KOPT-K1 (cell line): Measurements from ENCODE around the gene TENT5A.
"Not testable (repeated sequence)": the region's sequence is repeated elsewhere in the genome, so short reads cannot be mapped to it uniquely, and the experiment has no call there.

Source experiments
- H3K27ac ChIP-seq: fragments of 200-600 bp; sonication (generic); 2 replicates; pipeline ENCODE4 v1.5.1; 2016; ENCODE audit warnings: antibody characterized with exemption, mild to moderate bottlenecking, low read depth, low read length; ENCODE audit not compliant: poor library complexity, severe bottlenecking
- H3K36me3 ChIP-seq: fragments of 200-600 bp; sonication (generic); 2 replicates; pipeline ENCODE4 v1.5.1; 2017; ENCODE audit warnings: antibody characterized with exemption, mild to moderate bottlenecking, low read length, moderate library complexity; ENCODE audit not compliant: insufficient read depth
- H3K9me3 ChIP-seq: fragments of 200-600 bp; sonication (generic); 2 replicates; pipeline ENCODE4 v1.5.1; 2017; ENCODE audit warnings: antibody characterized with exemption, low read length, mild to moderate bottlenecking; ENCODE audit not compliant: insufficient read depth, poor library complexity, severe bottlenecking

Gene TENT5A

DNA sequence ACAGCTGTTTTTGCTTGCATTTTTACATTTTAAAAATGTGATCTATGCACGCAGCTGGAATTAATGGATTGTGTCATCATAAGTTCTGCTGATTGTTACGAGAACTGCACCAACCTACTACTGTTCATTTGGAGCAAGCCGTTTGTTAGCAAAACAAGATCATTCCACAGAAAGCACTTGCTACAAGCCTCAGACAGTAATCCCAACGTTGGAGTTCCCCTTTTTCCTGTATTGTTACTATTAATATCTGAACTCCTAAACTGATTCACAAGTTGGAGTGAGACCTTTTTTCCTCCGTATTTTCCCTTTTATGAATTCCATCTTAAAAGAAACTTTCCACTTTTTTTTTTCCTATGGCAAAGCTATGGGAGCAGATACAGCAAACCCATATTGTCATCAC, 3.5 kb downstream of the TENT5A start:
- Histone ChIP-seq H3K9me3 (peaks cover 29% of the 10 kb centered on the region), H3K36me3 (no peaks in the 10 kb centered on the region), H3K27ac (no peak overlapping the region)

DNA sequence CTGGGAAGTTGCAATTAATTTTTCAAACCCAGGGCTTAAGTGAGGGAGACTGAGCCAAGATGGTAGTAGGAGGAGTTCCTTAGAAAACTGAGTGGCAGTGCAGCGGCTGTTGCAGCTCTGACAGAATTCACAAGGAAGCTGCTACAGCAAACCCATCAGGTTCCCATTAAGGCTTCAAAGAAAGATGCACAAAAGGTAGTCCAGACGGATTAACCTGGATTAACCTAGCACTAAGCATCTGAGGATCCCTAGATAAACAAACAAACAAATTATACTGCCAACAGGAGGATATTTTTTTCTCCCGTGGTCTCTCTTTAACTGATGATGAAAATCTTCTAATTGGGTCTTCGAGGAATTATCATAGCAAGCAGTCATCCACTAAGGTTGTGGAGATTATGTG, 5.2 kb downstream of the TENT5A start:
- Histone ChIP-seq H3K36me3 (no peaks in the 10 kb centered on the region), H3K27ac (no peak overlapping the region), H3K9me3 (peaks cover 12% of the 10 kb centered on the region)

DNA sequence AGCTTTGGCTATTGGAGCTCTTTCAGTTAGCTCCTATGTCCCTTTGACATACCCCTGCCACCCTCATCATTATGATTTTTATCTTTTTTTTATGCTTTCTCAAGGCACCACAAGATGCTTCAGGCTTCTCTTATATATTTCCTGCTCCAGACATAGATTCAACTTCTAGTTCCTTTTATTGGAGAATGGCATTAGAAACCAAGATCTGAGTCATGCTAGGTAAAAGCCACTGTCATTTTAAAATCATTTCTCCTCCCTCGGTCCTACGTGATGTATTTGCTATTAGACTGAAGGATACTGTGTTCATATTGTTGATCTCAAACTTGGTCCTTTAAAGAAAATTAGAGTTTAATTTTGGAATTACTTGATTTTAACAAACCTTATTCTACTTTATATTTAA, 8.3 kb downstream of the TENT5A start:
- Histone ChIP-seq H3K36me3 (no peaks in the 10 kb centered on the region), H3K27ac (no peak overlapping the region), H3K9me3 (no peaks in the 10 kb centered on the region)

DNA sequence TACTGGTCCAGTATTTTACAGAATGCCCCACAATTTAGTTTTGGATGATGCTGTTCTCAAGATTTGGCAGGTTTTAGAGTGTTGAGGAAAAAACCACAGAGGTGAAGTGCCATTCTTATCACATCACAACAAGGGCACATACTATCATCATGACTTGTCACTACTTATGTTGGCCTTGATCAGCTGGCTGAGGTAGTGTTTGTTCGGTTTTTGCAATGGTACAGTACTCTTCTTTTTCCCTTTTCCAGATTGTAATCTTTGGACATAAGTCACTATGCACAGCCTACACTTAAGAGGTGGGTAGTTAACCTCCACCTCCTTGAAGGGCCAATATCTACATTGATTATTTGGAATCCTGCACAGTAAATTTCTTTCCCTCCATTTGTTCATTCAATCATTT, 8.8 kb downstream of the TENT5A start:
- Histone ChIP-seq H3K9me3 (no peaks in the 10 kb centered on the region), H3K36me3 (no peaks in the 10 kb centered on the region), H3K27ac (no peak overlapping the region)

DNA sequence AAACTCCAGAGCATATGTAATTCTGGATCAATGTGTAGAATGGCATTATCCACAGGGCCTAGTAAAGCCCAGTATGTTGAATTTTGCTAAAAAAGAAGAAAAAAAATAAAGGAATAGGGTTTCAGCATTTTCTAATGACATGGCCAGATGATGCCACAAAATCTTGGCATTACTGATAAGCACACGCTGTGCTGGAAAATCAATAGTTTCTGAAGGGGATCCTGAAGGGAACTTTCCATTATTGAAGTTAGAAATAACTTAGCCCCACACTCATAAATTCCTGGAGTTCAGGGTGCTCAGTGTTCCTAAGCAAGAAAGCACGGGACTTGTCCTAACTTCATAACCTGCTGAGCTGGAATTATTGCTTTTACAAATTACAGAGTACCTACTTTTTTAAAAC, 10.8 kb downstream of the TENT5A start:
- no peak overlapping the region for H3K27ac ChIP-seq
- no peaks in the 10 kb centered on the region for H3K36me3 ChIP-seq
- H3K9me3 ChIP-seq = no peaks in the 10 kb centered on the region

DNA sequence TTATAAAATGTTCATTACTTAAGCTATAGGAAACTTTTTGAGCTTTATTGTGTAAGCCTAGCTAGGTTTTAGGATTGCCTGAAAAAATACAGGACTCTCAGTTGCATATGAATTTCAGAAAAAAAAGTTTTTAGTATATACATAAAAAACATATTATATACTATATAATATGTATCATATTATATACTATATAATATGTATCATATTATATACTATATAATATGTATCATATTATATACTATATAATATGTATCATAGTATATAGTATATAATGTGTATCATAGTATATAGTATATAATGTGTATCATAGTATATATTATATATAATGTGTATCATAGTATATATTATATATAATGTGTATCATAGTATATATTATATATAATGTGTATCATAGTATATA, 11.9 kb downstream of the TENT5A start:
- not testable (repeated sequence) for H3K36me3 ChIP-seq

DNA sequence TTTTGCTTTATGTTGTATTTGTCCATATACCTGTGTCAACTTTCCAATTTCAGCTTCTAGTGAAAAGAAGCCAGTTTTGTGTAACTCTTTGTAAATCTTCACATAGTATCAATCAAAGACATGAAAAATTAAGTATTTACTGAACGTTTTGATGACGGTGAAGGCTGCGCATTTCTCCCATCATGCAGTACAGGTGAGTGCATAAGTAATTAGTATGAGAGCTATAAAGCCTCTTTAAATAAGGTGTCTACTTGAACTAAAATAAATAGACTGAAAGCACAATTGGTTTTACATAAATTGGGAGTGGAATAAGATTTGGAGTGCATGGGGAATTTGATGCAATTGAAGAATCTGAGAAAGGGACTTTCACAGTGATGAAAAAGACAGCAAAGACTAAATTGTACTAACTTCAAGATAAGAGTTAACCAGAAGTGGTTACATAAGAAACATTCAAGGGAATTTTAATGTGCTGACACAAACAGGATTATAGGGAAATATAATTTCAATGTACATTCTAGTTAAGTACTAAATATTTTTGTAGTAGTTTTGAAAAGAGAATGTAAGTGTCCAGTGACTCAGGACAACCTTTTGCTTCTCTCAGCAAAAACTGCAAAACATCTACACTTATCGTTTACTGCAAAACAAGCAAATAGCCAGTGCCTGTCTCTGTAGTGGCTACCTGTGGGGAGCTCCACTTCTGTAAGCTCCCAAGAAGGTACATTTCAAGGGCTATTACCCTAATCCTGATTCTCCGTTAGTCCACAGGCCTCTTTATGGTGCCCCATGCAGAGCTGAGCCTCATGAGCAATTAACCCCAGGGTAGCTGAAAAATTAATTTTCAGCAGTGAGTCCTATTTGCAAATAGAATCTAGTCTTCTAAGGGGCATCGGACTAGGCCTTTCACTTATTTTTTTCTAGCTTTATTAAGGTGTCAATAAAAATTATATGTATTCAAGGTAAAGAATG, 13.0 kb downstream of the TENT5A start:
- H3K27ac ChIP-seq = no peak overlapping the region
- no peaks in the 10 kb centered on the region for H3K36me3 ChIP-seq
- no peaks in the 10 kb centered on the region for H3K9me3 ChIP-seq

More for the DNA sequence above, 11.9 kb downstream of the TENT5A start:
- not testable (repeated sequence) for H3K9me3 ChIP-seq, H3K27ac ChIP-seq

DNA sequence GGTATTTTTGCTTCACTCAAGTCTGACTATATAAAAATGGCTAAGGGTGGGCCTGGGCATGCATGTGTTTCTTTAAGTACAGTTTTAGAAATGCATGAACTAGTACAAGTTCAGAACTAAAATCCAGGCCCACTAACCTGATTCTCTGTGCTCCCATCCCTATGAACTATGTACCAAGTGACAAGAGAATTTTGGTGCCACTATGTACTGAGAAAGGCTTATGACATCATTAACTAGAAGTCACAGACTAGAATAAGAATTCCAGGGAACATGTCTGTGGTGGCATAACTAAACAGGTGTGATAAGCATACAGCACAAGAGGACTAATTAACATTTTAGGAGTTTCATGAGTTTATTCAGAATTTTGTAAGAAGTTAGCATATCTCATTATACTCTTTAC, 16.1 kb downstream of the TENT5A start:
- Histone ChIP-seq H3K36me3 (no peaks in the 10 kb centered on the region), H3K27ac (no peak overlapping the region), H3K9me3 (no peaks in the 10 kb centered on the region)

DNA sequence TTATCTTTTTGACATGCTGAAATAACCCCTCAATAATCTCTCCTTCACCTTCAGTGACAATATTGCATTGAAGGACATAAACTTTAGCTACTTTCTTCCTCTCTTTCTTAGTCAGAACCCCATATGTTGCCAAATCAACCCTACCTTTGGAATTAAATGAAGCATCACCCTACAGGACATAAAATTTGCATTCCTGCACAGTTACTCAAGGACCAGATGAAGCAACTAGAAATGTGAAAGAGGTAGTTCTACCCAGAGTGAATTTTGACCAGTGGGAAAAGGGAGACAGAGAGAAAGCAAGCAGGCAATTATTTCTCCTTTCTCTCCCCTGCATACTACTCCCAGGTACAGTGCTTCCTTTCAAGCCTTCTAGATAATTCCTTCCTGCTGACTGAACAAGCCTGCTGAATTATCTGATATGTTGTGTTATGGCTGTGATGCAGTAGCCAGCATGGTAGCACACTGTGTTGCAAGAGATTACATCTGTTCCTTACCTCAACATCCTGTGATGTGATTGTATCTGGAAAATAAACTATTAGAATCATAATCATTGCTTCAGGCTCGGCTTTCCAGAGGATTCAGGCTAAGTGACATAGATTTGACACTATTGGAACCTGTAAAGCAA, 16.6 kb downstream of the TENT5A start:
- no peaks in the 10 kb centered on the region for H3K36me3 ChIP-seq
- H3K9me3 ChIP-seq = no peaks in the 10 kb centered on the region
- H3K27ac ChIP-seq = no peak overlapping the region

DNA sequence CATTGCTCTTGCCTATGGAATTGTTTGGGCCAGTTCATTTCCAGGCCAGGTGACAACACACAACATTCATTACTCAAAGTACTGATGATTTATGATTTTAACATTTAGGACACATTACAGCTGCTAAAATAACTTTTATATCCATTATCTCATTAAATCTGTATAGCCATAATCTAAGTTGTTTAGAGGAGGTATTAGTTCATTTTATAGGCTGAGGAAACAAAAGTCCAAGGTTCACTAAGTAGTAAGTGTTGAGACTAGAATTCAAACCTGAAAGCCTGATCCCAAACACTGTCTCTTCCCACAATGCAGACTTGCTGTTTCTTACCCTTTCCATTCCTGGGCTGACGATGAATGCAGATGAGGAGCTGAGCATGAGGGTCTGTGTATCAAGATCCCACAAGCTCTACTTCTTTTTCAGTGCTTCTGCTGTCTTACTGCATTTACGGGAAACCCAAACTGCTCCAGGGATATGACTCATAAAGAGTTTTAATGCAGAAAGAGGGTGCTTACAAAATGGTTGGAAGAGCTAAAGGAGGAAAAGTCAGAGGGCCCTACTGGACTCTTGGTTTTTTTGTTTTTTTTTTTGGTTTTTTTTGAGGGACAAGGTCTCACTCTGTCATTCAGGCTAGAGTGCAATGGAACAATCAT, 17.9 kb downstream of the TENT5A start:
- Histone ChIP-seq H3K9me3 (no peaks in the 10 kb centered on the region), H3K36me3 (no peaks in the 10 kb centered on the region), H3K27ac (no peak overlapping the region)

DNA sequence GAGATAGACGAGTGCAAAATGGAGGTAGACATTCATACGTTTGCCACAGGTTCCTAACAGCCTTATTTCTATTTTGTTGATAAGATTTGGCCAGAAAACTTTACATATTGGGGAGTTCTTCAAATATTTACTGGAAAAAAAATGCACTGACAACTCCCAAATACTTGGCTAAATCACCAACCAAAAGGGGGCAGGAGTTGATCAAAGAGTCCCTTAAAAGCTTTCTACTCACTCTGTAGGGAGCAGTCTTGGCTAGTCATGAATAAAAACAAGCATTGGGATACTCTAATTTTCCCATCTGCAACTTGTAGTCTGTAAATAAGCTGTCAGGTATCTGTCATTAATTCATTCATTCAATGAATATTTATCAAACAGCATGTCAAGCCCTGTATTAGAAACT, 18.4 kb downstream of the TENT5A start:
- no peaks in the 10 kb centered on the region for H3K9me3 ChIP-seq
- no peak overlapping the region for H3K27ac ChIP-seq
- H3K36me3 ChIP-seq = no peaks in the 10 kb centered on the region

DNA sequence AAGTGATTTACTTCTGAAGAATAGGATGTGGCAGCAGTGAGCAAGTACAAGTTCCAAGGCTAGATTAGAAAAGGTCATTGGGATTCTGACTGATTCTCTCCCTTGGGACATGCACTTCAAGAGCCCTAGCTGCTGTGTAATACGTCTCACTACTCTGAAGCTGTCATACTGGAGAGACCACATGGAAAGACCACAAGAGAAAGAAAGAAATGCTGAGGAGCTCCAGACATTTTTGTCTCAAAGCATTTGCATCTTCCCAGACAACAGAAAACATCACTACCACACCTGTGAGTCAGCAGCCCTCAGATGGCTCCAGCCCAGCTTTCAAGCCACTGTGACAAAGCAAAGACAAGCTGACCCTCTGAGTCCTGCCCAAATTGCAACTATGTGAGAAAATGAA, 20.7 kb downstream of the TENT5A start:
- Histone ChIP-seq H3K27ac (no peak overlapping the region), H3K36me3 (no peaks in the 10 kb centered on the region), H3K9me3 (no peaks in the 10 kb centered on the region)

DNA sequence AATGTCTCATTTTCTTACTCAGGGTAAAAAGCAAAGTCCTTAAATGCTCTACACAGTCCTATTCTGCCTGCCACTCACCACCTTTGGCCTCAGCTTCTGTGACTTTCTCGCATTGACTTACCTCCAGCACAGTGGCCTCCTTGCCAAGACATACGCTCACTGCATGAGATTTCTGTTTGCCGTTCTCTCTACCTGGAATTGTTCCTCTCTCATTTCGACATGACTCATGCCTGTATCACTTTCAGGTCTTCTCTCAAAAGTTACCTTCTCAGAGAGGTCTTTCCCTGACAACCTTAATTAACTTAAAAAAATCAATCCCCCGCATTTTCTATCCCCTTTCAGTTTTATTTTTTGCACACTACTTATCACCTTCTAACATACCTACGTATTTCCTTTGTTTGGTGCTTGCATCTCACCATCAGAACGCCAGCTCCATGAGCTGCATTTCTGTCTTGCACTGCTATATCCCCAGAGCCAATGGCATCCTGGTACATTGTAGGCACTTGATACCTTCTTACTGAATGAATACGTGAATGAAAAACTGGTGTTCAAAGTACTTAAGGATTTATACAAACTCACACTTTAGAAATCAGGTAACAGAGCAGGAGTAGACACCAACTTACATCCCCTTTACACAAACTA, 24.5 kb downstream of the TENT5A start:
- H3K27ac ChIP-seq = no peak overlapping the region
- H3K36me3 ChIP-seq = no peaks in the 10 kb centered on the region
- H3K9me3 ChIP-seq = no peaks in the 10 kb centered on the region

DNA sequence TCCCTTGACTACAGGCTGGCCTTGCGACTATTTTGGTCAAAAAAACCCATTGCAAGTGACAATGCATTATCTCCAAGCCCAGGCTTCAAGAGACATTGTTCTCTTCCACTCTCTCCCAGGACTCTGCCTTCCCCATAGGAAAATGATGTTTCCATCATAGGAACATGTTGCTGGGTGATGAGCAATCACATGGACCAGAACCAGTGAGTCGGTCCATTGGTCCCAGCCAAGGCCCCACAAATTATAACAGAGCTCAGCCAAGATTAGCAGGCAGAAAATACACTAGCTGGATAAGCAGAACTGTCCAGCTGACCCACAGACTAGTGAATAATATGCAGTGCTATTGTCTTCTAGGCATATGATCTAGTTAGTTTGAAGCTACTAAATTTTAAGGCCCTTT, 27.4 kb downstream of the TENT5A start:
- no peaks in the 10 kb centered on the region for H3K9me3 ChIP-seq
- no peaks in the 10 kb centered on the region for H3K36me3 ChIP-seq
- H3K27ac ChIP-seq = no peak overlapping the region
